Mesodermal cell (in vitro differentiated cells): ENCODE data around the gene NRG4.
"Not testable (repeated sequence)": the region's sequence is repeated elsewhere in the genome, so short reads cannot be mapped to it uniquely, and the experiment has no call there.

Experiments
- H3K27ac ChIP-seq: 2 replicates; pipeline ENCODE4 v1.7.0; 2013; ENCODE audit warnings: mild to moderate bottlenecking, low read depth, low read length, moderate library complexity; ENCODE audit not compliant: severe bottlenecking
- H3K36me3 ChIP-seq: 2 replicates; pipeline ENCODE4 v1.7.1; 2013; ENCODE audit warnings: mild to moderate bottlenecking, low read length, moderate library complexity; ENCODE audit not compliant: control insufficient read depth, insufficient read depth
- H3K4me1 ChIP-seq: one replicate; pipeline ENCODE4 v1.7.1; 2013; ENCODE audit warnings: mild to moderate bottlenecking, low read length; ENCODE audit not compliant: insufficient read depth, control insufficient read depth, poor library complexity, severe bottlenecking
- H3K4me3 ChIP-seq: 2 replicates; pipeline ENCODE4 v1.7.0; 2013; ENCODE audit warnings: low read length, control low read depth, mild to moderate bottlenecking; ENCODE audit not compliant: insufficient read depth, poor library complexity, severe bottlenecking; ENCODE audit errors: extremely low read depth
- H3K9me3 ChIP-seq: 2 replicates; pipeline ENCODE4 v1.7.1; 2013; ENCODE audit warnings: mild to moderate bottlenecking, low read length, moderate library complexity; ENCODE audit not compliant: control insufficient read depth
- WGBS, 2 experiments: methylation state at CpG; one replicate each; pipeline ENCODE4 v1.1.5; 2013; ENCODE audit warnings: missing lambda C conversion rate in 2 of 2; ENCODE audit not compliant: insufficient coverage in 2 of 2; 5-methylcytosine and 5-hydroxymethylcytosine counted together

The NRG4 gene

GRCh38 chr15:75992897-75993296 lies 19.3 kb downstream of the NRG4 start:
- H3K4me1 ChIP-seq: no peaks in the 10 kb centered on the region
- no peaks in the 10 kb centered on the region for H3K9me3 ChIP-seq
- H3K36me3 ChIP-seq: no peaks in the 10 kb centered on the region
- H3K27ac ChIP-seq: no peak overlapping the region
- no peak overlapping the region for H3K4me3 ChIP-seq

- Histone ChIP-seq H3K36me3 (no peaks in the 10 kb centered on the region), H3K9me3 (no peaks in the 10 kb centered on the region), H3K4me1 (no peaks in the 10 kb centered on the region), H3K27ac (no peak overlapping the region), H3K4me3 (no peak overlapping the region)
- WGBS, 2 experiments: 88 to 94% methylated on average over 7 of the region's 7 CpGs
Measured at GRCh38 chr15:75989875-75990274, 22.3 kb downstream of the NRG4 start.

GRCh38 chr15:75989045-75989444 lies 23.2 kb downstream of the NRG4 start:
- Histone ChIP-seq H3K4me1 (no peaks in the 10 kb centered on the region), H3K4me3 (no peak overlapping the region), H3K9me3 (no peaks in the 10 kb centered on the region), H3K27ac (no peak overlapping the region), H3K36me3 (no peaks in the 10 kb centered on the region)
- WGBS, 2 experiments: 100% methylated on average over 2 of the region's 2 CpGs; no CpG with 5 or more reads in 1 of the 2 experiments

- Histone ChIP-seq H3K4me1 (peaks cover 3% of the 10 kb centered on the region), H3K36me3 (no peaks in the 10 kb centered on the region), H3K9me3 (no peaks in the 10 kb centered on the region), H3K4me3 (no peak overlapping the region), H3K27ac (no peak overlapping the region)
- WGBS, 2 experiments: 75 to 100% methylated on average over 1 of the region's 1 CpG
Measured at GRCh38 chr15:75985971-75986370, 26.3 kb downstream of the NRG4 start.

DNA sequence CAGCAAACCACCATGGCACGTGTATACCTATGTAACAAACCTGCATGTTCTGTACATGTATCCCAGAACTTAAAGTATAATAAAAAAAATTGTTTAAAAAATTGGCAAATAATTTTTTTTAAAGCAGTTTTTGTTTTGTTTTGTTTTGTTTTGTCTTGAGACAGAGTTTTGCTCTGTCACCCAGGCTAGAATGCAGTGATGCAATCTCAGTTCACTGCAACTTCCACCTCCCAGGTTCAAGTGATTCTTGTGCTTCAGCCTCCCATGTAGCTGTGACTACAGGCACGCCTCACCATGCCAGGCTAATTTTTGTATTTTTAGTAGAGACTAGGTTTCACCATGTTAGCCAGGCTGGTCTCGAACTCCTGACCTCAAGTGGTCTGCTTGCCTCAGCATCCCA lies 27.5 kb downstream of the NRG4 start:
- H3K4me1 ChIP-seq, H3K36me3 ChIP-seq, H3K9me3 ChIP-seq, H3K27ac ChIP-seq, H3K4me3 ChIP-seq: not testable (repeated sequence)
- WGBS, 2 experiments: 94 to 100% methylated on average over 1 to 2 of the region's 3 CpGs

DNA sequence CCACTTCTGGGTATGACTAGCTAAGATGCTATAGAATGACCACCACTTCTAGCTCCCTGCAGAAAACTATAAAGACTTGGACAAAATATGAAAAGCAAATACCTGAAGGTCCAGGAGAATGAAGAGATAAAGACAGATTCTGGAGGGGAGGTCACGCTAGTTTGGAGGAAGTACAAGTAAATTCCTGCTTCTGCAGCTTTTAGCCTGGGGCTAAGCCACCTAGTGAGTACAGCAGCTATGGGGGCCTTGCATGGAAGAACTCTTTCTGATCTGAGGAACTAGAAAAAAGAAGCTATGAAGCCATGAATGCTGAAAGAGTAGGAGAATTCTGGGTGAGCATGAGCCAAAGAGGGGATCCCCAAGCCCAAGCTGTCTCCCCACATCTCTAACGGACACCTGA lies 29.8 kb downstream of the NRG4 start:
- H3K4me3 ChIP-seq: no peak overlapping the region
- no peaks in the 10 kb centered on the region for H3K9me3 ChIP-seq
- 70 to 95% methylated on average over 1 to 2 of the region's 2 CpGs for WGBS, 2 experiments
- H3K36me3 ChIP-seq: no peaks in the 10 kb centered on the region
- H3K4me1 ChIP-seq: peaks cover 3% of the 10 kb centered on the region
- H3K27ac ChIP-seq: no peak overlapping the region

DNA sequence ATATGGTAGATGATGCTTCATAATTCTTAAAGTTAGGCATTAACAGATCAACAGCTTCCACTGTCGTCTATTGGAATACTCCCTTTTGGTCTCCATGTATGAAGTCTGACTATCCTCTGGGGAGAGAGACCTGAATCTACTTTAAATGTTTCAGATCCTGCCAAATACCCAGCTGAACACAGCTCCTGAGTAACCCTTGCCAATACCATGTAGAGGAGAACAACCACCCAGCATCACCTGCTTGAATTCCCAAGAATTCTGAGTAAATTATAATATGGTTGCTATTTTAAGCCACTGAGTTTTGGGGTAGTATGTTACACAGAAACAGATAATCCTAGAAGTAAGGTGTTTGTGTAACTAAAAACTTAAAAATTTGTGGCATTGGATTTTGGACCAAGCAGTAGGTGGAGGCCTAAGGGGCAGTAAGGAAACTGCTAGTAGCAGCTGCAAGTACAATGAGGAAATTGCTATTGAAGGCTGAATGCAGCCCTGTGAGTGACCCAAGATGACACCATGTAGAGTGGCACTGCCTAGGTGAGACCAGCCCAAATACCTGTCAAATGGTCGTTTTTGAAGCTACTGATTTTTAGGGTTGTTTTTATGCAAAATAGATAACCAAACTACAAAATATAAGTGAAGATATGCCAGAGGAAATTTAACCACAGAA lies 30.9 kb downstream of the NRG4 start:
- H3K4me3 ChIP-seq: no peak overlapping the region
- no peaks in the 10 kb centered on the region for H3K9me3 ChIP-seq
- peaks cover 3% of the 10 kb centered on the region for H3K4me1 ChIP-seq
- no peak overlapping the region for H3K27ac ChIP-seq
- H3K36me3 ChIP-seq: no peaks in the 10 kb centered on the region
- 100% methylated on average over 1 of the region's 2 CpGs; no CpG with 5 or more reads in 1 of the 2 experiments for WGBS, 2 experiments

DNA sequence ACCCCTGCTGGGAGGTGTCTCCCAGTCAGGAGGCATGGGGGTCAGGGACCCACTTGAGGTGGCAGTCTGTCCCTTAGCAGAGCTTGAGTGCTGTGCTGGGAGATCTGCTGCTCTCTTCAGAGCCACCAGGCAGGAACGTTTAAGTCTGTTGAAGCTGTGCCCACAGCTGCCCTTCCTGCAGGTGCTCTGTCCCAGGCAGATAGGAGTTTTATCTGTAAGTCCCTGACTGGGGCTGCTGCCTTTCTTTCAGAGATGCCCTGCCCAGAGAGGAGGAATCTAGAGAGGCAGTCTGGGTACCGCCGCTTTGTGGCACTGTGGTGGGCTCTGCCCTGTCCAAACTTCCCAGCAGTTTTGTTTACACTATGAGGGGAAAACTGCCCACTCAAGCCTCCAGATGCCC lies 35.5 kb downstream of the NRG4 start:
- H3K9me3 ChIP-seq, H3K4me1 ChIP-seq, H3K36me3 ChIP-seq, H3K4me3 ChIP-seq, H3K27ac ChIP-seq: not testable (repeated sequence)
- WGBS, 2 experiments: 80 to 90% methylated on average over 1 of the region's 3 CpGs

DNA sequence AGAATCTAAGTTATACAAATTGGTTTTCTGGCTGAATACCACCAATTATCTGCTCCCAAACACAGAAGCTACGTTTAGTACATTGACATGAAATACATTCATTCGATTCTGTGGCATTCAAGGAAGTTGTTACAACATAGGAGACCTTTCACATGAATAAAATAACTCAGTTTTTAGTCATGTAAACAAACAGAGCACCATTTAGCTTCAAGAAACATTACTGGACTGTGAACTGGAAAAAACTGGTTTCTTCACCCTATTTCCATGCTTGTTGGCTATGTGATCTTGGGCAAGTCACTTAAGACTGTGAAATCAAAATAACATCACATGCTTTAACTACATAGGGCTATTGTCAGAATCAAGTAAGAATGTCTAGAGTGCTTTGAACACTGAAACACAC lies 46.2 kb downstream of the NRG4 start:
- no peaks in the 10 kb centered on the region for H3K36me3 ChIP-seq
- no peak overlapping the region for H3K27ac ChIP-seq
- H3K4me1 ChIP-seq: no peaks in the 10 kb centered on the region
- H3K9me3 ChIP-seq: no peaks in the 10 kb centered on the region
- 83 to 94% methylated on average over 1 to 2 of the region's 2 CpGs for WGBS, 2 experiments
- H3K4me3 ChIP-seq: no peak overlapping the region

DNA sequence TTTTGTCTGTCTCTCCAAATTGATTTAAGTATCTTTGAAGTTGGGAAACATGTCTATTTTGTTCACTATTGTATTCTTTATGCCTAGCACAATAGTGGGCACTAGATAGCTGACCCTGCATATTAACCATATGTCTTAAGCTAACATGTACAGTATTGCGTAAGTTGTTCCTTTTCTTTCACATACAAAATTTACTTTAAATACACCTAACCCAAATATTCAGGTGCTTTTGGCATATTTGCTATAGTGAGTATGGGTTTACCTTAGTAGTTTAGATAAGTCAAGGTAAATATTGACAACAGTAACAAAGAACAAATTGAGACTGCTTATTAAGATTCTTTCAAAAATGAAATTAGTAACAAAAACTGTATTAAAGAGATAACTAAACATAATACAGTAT lies 50.9 kb downstream of the NRG4 start:
- Histone ChIP-seq H3K9me3 (no peaks in the 10 kb centered on the region), H3K4me3 (no peak overlapping the region), H3K36me3 (no peaks in the 10 kb centered on the region), H3K4me1 (no peaks in the 10 kb centered on the region), H3K27ac (no peak overlapping the region)
- no CpG with 5 or more reads among the region's 1 CpG for WGBS, 2 experiments

DNA sequence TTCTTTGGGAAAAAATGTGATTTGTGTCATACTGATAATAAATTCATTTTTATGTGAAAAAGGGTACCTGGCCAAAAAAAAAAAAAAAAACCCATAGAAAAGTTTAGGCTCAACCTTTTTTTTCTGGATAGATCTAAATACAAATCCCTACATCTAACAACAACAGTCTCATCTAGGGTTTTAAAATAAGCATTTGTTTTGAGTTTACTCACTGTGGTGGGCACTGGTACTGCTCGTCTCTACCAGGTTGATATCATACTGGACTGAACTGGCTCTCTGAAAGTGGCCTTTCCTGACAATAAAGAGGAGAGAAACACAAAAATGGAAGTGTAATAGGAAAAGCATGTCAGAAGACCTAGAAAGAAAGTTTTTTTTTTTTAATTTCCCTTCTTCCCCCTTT lies 56.5 kb downstream of the NRG4 start:
- Histone ChIP-seq H3K4me1 (no peaks in the 10 kb centered on the region), H3K4me3 (no peak overlapping the region), H3K27ac (no peak overlapping the region), H3K9me3 (no peaks in the 10 kb centered on the region), H3K36me3 (no peaks in the 10 kb centered on the region)
- 100% methylated on average over 1 of the region's 1 CpG; no CpG with 5 or more reads in 1 of the 2 experiments for WGBS, 2 experiments
